Stomach (tissue), 9 donors: ENCODE results near the gene WEE1. TPM values are rescaled to one million over a fixed set of nuclear protein-coding genes. Genes with fewer than 3 reads are reported as not detected.

Experiments
- DNase-seq, 2 donors: peaks; one replicate each; pipeline versions ENCODE4 v3.0.0 to v3.0.0-alpha.2; 2013 to 2019
- H3K27ac ChIP-seq, 5 donors: fragments of 200-600 bp in 4 of 5; sonication (generic) in 4 of 5; one replicate each; pipeline ENCODE4 v1.5.1; 2013 to 2019; ENCODE audit warnings: mild to moderate bottlenecking in 1 of 5, moderate library complexity in 1 of 5
- H3K27me3 ChIP-seq, 3 donors: fragments of 200-600 bp; sonication (generic); one replicate each; pipeline ENCODE4 v1.5.1; 2017 to 2019; ENCODE audit warnings: mixed run types in 1 of 3
- H3K36me3 ChIP-seq, 4 donors: fragments of 200-600 bp; sonication (generic); 1 replicate in 3 of 4; 2 replicates in 1 of 4; pipeline ENCODE4 v1.5.1; 2016 to 2019
- H3K4me1 ChIP-seq, 4 donors: fragments of 200-600 bp; sonication (generic); one replicate each; pipeline ENCODE4 v1.5.1; 2016 to 2019
- H3K4me3 ChIP-seq, 4 donors: fragments of 200-600 bp; sonication (generic) in 3 of 4; one replicate each; pipeline ENCODE4 v1.5.1; 2016 to 2019; ENCODE audit warnings: mild to moderate bottlenecking in 1 of 4
- H3K9me3 ChIP-seq, 4 donors: fragments of 200-600 bp; sonication (generic); one replicate each; pipeline ENCODE4 v1.5.1; 2016 to 2019
- EP300 ChIP-seq: sonication (generic); formaldehyde crosslinking; IDR thresholded peaks from one replicate; pipeline ENCODE4 v1.6.1; 2017; ENCODE audit warnings: antibody characterized with exemption
- POLR2A ChIP-seq, 4 donors: fragments of 450-650 bp; IDR thresholded peaks; one replicate each; pipeline ENCODE4 v1.6.1; 2016; ENCODE audit warnings: antibody characterized with exemption in 4 of 4, control low read depth in 2 of 4, mild to moderate bottlenecking in 1 of 4, moderate library complexity in 1 of 4
- POLR2AphosphoS5 ChIP-seq, 3 donors: sonication (generic); formaldehyde crosslinking; IDR thresholded peaks; one replicate each; pipeline ENCODE4 v1.6.1; 2016; ENCODE audit warnings: antibody characterized with exemption in 3 of 3
- WGBS, 5 donors: extraction: QIAGEN DNeasy Blood & Tissue Kit in 3 of 5; methylation state at CpG; one replicate each; pipeline versions ENCODE4 v1.1.5 to v1.1.7; 2013 to 2018; 5-methylcytosine and 5-hydroxymethylcytosine counted together
- intact Hi-C: fragments of 100-400 bp; cut with DNase I; formaldehyde crosslinking; loops from one replicate; pipeline ENCODE4 v1.15.1; 2023; ENCODE audit warnings: low total_unique reads
- polyA plus RNA-seq, 3 donors: library from polyadenylated mRNA; stranded (reverse); fragments of 200-250 nt; gene quantifications; one replicate each; pipeline ENCODE4 v1.2.3, GENCODE V29; 2013
- total RNA-seq, 5 donors: library from RNA; depleted of rRNA; stranded (reverse); fragments of >200 nt; gene quantifications; one replicate each; pipeline versions ENCODE4 v1.1.0 to v1.2.3, GENCODE V29; 2014 to 2016
- TF ChIP-seq, protein P1 (sequence below), 7 experiments: fragments of 450-650 bp in 4 of 7; fragments of 200-600 bp in 3 of 7; sonication (generic) in 3 of 7; IDR thresholded peaks; one replicate each; pipeline ENCODE4 v1.5.1; 2016 to 2019; ENCODE audit warnings: antibody characterized with exemption in 7 of 7, control low read depth in 2 of 7, mild to moderate bottlenecking in 1 of 7
- donor health status: healthy with polysubstance abuse.
- donor health status: Bipolar disorder and iron deficiency.
- donor health status: healthy.

The WEE1 gene
- total and polyA plus RNA-seq, 8 donors = 5.0 to 79.1 (median 27.4) TPM

DNA sequence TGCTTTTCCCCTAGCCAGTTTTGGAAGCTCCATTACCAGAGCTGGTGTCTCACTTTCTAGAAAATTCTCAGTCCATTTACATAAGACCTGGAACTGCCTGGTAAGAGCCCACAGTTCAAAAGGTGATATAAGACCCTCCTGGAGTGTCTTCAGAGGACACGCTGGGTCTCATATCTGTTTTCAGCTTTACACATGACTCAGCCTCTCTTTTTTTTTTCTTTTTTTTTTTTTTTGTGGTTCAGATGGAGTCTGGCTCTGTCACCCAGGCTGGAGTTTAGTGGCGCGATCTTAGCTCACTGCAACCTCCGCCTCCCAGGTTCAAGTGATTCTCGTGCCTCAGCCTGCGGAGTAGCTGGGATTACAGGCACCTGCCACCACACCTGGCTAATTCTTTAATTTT is 30.7 kb downstream of the WEE1 start:
- DNase-seq = no peak
- H3K9me3 ChIP-seq = no peaks in the 10 kb centered on the region
- H3K4me3 ChIP-seq = no peak overlapping the region
- intact Hi-C loops = no loop called here
- no peaks in the 10 kb centered on the region for H3K27me3 ChIP-seq
- no peak overlapping the region for H3K27ac ChIP-seq
- TF ChIP-seq POLR2AphosphoS5 (IDR thresholded peaks at IDR 0.05) = no peak
- no peak for TF ChIP-seq POLR2A (IDR thresholded peaks at IDR 0.05)
- TF ChIP-seq, protein P1, sequence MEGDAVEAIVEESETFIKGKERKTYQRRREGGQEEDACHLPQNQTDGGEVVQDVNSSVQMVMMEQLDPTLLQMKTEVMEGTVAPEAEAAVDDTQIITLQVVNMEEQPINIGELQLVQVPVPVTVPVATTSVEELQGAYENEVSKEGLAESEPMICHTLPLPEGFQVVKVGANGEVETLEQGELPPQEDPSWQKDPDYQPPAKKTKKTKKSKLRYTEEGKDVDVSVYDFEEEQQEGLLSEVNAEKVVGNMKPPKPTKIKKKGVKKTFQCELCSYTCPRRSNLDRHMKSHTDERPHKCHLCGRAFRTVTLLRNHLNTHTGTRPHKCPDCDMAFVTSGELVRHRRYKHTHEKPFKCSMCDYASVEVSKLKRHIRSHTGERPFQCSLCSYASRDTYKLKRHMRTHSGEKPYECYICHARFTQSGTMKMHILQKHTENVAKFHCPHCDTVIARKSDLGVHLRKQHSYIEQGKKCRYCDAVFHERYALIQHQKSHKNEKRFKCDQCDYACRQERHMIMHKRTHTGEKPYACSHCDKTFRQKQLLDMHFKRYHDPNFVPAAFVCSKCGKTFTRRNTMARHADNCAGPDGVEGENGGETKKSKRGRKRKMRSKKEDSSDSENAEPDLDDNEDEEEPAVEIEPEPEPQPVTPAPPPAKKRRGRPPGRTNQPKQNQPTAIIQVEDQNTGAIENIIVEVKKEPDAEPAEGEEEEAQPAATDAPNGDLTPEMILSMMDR (IDR thresholded peaks at IDR 0.05) = no peak
- TF ChIP-seq EP300 = no peak
- H3K36me3 ChIP-seq = no peaks in the 10 kb centered on the region
- peaks cover 0 to 13% (median 0%) of the 10 kb centered on the region in 4 donors for H3K4me1 ChIP-seq
- WGBS, 5 donors = 83 to 92% (median 90%) methylated on average over 6 of the region's 6 CpGs

DNA sequence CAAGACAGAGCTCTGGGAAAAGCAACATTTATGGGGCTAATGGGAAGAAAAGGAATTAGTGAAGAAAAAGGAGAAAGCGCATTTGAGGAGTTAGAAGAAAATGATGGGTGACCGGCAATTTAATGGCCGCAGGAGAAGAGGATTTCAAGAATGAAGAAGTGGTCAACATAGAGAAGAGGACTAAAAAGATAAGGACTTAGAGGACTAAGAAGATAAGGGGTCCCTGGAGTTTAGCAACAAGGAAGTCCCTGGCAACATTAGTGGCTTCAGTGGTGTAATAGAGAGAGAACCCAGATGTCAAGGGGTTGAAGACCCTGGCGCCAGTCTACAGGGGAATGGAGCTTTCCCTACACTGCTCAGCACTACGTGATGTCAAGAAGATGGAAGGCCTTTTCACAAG is 32.3 kb downstream of the WEE1 start:
- no peak overlapping the region for H3K27ac ChIP-seq
- H3K4me1 ChIP-seq = peaks cover 0 to 11% (median 0%) of the 10 kb centered on the region in 4 donors
- H3K27me3 ChIP-seq = no peaks in the 10 kb centered on the region
- TF ChIP-seq, protein P1 (IDR thresholded peaks at IDR 0.05) = no peak
- TF ChIP-seq POLR2AphosphoS5 (IDR thresholded peaks at IDR 0.05) = no peak
- no peak for TF ChIP-seq POLR2A (IDR thresholded peaks at IDR 0.05)
- TF ChIP-seq EP300 = no peak
- 72 to 96% (median 94%) methylated on average over 5 of the region's 5 CpGs for WGBS, 5 donors
- H3K4me3 ChIP-seq = no peak overlapping the region
- DNase-seq = no peak
- no peaks in the 10 kb centered on the region for H3K36me3 ChIP-seq
- H3K9me3 ChIP-seq = no peaks in the 10 kb centered on the region
- intact Hi-C loops = no loop called here

DNA sequence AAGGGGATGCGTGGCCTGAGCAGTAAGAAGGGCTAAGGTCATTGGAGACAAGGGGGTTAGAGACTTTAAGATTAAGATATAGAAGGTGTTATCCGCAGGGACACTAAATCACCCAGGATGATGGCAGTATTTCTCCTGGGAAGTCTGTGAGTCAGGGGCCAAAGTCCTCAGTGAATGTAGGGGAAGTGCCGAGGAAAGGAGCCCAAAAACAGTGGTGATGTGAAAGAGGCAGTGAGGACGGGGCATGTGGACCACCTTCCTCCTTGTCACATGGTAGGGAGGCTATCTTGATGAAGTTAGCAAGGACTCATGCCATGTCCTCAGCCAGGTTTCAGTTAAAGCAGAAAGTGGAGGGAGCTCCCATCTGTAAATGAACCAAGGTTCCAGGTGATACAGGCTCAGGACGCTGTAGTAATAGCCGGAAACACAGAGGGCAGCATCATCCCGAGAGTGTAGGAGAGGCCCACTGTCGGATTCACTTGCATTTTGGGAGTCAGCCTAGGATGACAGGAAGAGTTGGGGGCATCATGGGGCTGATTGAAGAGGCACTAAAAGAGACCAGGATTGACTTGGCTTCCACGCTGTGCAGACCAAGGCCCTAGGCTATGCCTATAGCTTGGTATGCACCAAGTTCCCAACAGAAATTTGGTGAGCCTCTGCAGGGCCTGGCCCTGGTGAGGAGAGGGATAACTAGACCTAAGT is 33.5 kb downstream of the WEE1 start:
- no peak for DNase-seq
- no peaks in the 10 kb centered on the region for H3K36me3 ChIP-seq
- H3K27ac ChIP-seq = no peak overlapping the region
- TF ChIP-seq EP300 = no peak
- TF ChIP-seq, protein P1 (IDR thresholded peaks at IDR 0.05) = no peak
- WGBS, 5 donors = 72 to 81% (median 77%) methylated on average over 9 of the region's 9 CpGs
- no peak overlapping the region for H3K4me3 ChIP-seq
- no peaks in the 10 kb centered on the region for H3K27me3 ChIP-seq
- no peaks in the 10 kb centered on the region for H3K4me1 ChIP-seq
- no peaks in the 10 kb centered on the region for H3K9me3 ChIP-seq
- intact Hi-C loops = no loop called here

DNA sequence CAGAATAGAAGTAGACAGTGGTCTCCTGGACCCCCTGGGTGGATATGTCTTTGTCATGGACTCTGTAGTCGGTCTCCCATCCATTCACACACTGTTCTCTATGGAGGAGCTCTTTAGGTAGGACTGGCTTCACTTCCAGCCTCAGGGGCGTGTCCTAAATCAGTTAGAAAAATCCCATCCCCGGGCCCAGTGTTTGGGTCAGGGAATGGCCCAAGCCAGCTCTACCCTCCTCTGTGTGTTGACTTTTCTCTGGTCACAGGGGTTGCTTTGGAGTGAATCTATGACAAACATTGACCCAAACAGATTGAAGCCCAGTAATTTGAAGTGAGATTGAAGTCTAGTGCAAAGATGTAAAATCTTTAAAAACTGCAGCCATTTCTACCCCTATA is 34.0 kb downstream of the WEE1 start:
- TF ChIP-seq POLR2A (IDR thresholded peaks at IDR 0.05) (no peak), EP300 (no peak), POLR2AphosphoS5 (IDR thresholded peaks at IDR 0.05) (no peak)
- TF ChIP-seq, protein P1 (IDR thresholded peaks at IDR 0.05) = no peak
- H3K27me3 ChIP-seq = no peaks in the 10 kb centered on the region

More for the DNA sequence above, 34.0 kb downstream of the WEE1 start:
- no peak overlapping the region for H3K27ac ChIP-seq
- H3K4me3 ChIP-seq = no peak overlapping the region
- H3K4me1 ChIP-seq = peaks cover under 1 to 3% (median 1%) of the 10 kb centered on the region in 4 donors
- 50 to 74% (median 72%) methylated on average over 1 to 3 of the region's 3 CpGs for WGBS, 5 donors
- intact Hi-C loops = no loop called here
- DNase-seq = no peak
- no peaks in the 10 kb centered on the region for H3K9me3 ChIP-seq
- no peaks in the 10 kb centered on the region for H3K36me3 ChIP-seq
